RKO (cell line): ENCODE results near the gene FAAP20.
"Not testable (repeated sequence)": the region's sequence is repeated elsewhere in the genome, so short reads cannot be mapped to it uniquely, and the experiment has no call there.

Experiments
- DNase-seq: peaks from one replicate; pipeline ENCODE4 v3.0.0-alpha.2; 2016; ENCODE audit warnings: low spot score

Gene FAAP20

GRCh38 chr1:2156866-2157265 lies 37.7 kb downstream of the FAAP20 start:
- no peak for DNase-seq

- no peak for DNase-seq
Observed at GRCh38 chr1:2155788-2156187, 38.8 kb downstream of the FAAP20 start.

- DNase-seq = no peak
Observed at GRCh38 chr1:2155147-2155598, 39.4 kb downstream of the FAAP20 start.

GRCh38 chr1:2154022-2154421 lies 40.5 kb downstream of the FAAP20 start:
- no peak for DNase-seq

- no peak for DNase-seq
Observed at GRCh38 chr1:2152954-2153353, 41.6 kb downstream of the FAAP20 start.

- DNase-seq = no peak
Observed at GRCh38 chr1:2151911-2152310, 42.7 kb downstream of the FAAP20 start.

- DNase-seq = no peak
Observed at GRCh38 chr1:2151252-2151651, 43.3 kb downstream of the FAAP20 start.

GRCh38 chr1:2150801-2151200 lies 43.8 kb downstream of the FAAP20 start:
- no peak for DNase-seq

- DNase-seq = no peak
Observed at GRCh38 chr1:2148691-2149090, 45.9 kb downstream of the FAAP20 start.

GRCh38 chr1:2147869-2148268 lies 46.7 kb downstream of the FAAP20 start:
- not testable (repeated sequence) for DNase-seq

GRCh38 chr1:2146836-2147517 lies 47.6 kb downstream of the FAAP20 start:
- no peak for DNase-seq

GRCh38 chr1:2145946-2146835 lies 48.4 kb downstream of the FAAP20 start:
- DNase-seq = no peak

GRCh38 chr1:2144501-2145090 lies 50.0 kb downstream of the FAAP20 start:
- no peak for DNase-seq

- no peak for DNase-seq
Observed at GRCh38 chr1:2143814-2144500, 50.6 kb downstream of the FAAP20 start.

- DNase-seq = no peak
Observed at GRCh38 chr1:2141025-2141424, 53.5 kb downstream of the FAAP20 start.
